GM15510 (cell line): ENCODE results near the gene USP4.

Source experiments
- POLR2A ChIP-seq: IDR thresholded peaks from 3 replicates; pipeline ENCODE4 v1.6.1; 2011; ENCODE audit warnings: borderline replicate concordance; ENCODE audit not compliant: insufficient read length; ENCODE audit errors: extremely low read depth

Gene USP4

GRCh38 chr3:49271047-49271446 lies 68.8 kb downstream of the USP4 start:
- TF ChIP-seq POLR2A: no peak

DNA sequence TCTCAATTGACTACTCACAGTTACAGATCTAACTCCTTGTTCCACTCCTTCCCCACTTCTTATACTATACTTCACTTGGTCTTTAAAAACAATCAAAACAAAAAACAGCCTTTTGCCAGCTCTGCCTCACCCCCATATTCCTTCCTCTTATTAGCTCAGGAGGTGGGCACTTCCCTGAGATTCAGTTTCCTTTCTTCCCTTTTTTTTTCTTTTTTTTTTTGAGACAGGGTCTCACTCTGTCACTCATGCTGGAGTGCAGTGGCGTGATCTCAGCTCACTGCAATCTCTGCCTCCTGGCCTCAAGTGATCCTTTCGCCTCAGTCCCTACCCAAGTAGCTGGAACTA lies 69.7 kb downstream of the USP4 start:
- no peak for TF ChIP-seq POLR2A

- no peak for TF ChIP-seq POLR2A
Observed at GRCh38 chr3:49269443-49270155, 70.3 kb downstream of the USP4 start.

GRCh38 chr3:49266410-49267095 lies 73.3 kb downstream of the USP4 start:
- no peak for TF ChIP-seq POLR2A

DNA sequence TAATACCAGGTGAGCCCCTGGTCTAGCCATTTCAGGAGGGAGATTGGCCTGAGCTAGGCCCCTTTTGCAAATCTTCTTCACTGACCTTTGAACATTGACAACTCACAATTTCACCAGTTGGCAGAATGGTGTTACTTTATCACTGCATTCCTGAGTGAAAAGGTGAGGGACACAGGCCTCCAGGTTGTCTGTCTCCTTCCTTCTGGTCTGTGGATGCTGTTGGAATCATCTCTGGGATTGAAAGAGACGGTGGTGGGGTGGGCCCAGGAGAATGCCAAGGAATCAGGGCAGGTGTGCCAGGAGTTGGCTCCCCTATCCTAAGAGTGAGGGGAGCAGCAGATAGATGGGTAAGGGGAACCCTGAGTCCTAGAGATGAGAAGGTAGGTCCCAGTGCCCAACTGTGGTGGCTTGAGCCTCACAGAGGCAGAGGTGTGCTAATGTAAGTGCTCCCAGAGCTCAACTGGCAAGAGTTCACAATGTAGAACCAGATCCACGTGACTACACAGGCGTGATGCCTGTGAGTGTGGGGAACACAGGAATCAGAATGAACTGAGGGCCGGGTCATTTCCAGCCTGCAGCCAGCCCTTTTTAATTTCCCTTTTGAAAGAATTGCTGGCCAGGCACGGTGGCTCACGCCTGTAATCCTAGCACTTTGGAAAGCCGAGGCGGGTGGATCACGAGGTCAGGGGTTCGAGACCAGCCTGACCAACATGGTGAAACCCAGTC lies 74.0 kb downstream of the USP4 start:
- TF ChIP-seq POLR2A: no peak

- TF ChIP-seq POLR2A: no peak
Observed at GRCh38 chr3:49263159-49263889, 76.5 kb downstream of the USP4 start.

GRCh38 chr3:49260806-49261324 lies 79.0 kb downstream of the USP4 start:
- no peak for TF ChIP-seq POLR2A

- TF ChIP-seq POLR2A: no peak
Observed at GRCh38 chr3:49257187-49257586, 82.7 kb downstream of the USP4 start.

DNA sequence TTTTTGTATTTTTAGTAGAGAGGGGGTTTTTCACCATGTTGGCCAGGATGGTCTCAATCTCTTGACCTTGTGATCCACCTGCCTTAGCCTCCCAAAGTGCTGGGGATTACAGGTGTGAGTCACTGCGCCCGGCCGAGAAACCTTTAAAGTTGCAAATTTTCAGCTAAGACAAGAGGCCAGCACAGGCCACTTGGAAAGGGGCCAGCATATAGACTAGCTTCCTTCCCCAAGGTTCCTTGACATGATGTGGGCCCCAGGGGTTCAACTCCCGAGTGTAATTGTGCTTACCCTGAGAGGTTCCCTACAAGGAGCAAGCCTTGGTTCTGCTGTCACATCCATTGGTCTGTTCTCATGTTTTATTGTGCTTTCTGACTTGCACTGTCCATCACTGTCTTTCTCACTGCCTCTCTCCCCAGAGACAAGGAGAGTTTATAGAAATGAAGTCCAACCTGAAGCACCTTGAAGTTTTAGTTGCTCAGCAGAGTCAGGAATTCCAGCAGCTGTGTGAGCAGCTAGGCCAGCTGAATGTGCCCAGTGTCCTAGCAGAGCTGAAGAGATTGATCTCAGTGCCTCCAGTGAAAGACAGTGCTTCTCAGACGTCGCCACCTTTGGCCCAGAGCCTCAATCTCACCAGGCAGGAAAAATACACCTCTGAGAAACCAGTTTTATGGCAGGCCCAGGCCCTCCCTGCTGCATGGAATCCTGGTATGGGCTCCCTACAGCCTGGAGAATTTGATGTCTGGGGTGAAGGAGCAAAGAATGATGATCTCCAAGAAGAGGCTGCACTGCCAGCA lies 83.9 kb downstream of the USP4 start:
- no peak for TF ChIP-seq POLR2A

DNA sequence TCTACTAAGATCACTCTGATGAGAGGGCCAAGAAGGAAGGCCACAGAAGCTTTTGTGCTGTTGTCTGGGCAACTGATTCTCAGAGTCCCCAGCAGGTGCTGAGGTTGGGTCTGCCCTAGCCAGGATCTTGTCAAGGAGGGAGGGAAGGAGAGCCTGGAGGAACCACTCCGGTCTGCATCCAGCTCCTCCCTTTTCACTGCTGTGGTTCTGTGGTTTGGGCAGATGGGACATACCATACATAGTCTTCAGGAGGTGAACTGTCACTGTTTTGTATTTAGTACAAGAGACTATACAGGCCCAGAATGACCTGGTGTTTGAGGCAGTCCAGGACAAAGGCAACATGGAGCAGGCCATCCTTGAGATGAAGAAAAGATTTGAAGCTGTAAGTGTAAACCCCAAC lies 84.7 kb downstream of the USP4 start:
- no peak for TF ChIP-seq POLR2A

DNA sequence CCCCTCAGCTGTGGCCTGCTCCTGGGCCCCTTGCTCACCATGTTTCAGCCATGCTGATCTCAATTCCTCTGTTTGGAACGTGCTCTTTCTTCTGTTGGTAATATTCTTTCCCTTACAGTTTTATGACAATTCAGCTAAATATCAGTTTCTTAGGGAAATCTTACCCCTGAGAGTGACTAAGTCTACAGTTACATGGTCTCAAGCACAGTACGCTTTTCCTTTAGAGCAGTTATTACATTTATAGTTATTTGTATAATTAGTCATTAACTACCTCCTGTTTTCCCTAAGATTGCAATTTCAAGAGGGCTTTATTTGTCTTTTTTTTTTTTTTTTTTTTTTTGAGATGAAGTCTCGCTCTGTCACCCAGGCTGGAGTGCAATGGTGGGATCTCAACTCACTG lies 86.3 kb downstream of the USP4 start:
- no peak for TF ChIP-seq POLR2A

GRCh38 chr3:49248840-49249227 lies 91.0 kb downstream of the USP4 start:
- TF ChIP-seq POLR2A: no peak

- TF ChIP-seq POLR2A: no peak
Observed at GRCh38 chr3:49244581-49245205, 95.2 kb downstream of the USP4 start.
